Neural cell (in vitro differentiated cells): ENCODE data around the gene LMO7.

ENCODE experiments used
- EZH2 ChIP-seq: fragments of 200-600, 300-800 bp; shearing (Covaris generic), sonication (generic); IDR thresholded peaks from 2 replicates; pipeline ENCODE4 v1.6.1; 2014; ENCODE audit warnings: antibody characterized with exemption, low read length, borderline replicate concordance, mild to moderate bottlenecking; ENCODE audit not compliant: insufficient read depth, poor library complexity, severe bottlenecking
- TF ChIP-seq, protein P1 (sequence below): fragments of 450-650 bp; IDR thresholded peaks from 2 replicates; pipeline ENCODE4 v1.5.1; 2014; ENCODE audit warnings: antibody characterized with exemption, mild to moderate bottlenecking, moderate library complexity; ENCODE audit not compliant: poor library complexity, severe bottlenecking

DNA sequence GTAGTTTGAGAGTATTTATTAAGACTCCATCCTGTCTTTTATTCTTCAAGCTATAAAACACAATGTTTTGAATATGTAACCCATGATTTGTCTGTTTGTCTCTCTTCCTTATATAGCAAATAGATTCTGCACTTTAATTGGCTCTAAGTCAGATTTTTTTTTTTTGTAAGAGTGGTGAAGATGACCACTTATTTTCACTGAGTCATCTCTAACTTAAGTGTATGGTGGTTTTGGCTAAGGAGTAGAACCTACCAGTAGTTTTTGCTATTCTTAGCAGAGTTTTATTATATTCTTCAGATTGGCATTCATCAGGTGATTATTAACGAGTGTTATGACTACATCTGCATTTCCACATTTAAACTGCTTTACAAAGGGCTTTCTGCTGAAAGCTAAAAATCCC, 194.7 kb downstream of the LMO7 start:
- TF ChIP-seq, protein P1, sequence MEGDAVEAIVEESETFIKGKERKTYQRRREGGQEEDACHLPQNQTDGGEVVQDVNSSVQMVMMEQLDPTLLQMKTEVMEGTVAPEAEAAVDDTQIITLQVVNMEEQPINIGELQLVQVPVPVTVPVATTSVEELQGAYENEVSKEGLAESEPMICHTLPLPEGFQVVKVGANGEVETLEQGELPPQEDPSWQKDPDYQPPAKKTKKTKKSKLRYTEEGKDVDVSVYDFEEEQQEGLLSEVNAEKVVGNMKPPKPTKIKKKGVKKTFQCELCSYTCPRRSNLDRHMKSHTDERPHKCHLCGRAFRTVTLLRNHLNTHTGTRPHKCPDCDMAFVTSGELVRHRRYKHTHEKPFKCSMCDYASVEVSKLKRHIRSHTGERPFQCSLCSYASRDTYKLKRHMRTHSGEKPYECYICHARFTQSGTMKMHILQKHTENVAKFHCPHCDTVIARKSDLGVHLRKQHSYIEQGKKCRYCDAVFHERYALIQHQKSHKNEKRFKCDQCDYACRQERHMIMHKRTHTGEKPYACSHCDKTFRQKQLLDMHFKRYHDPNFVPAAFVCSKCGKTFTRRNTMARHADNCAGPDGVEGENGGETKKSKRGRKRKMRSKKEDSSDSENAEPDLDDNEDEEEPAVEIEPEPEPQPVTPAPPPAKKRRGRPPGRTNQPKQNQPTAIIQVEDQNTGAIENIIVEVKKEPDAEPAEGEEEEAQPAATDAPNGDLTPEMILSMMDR, result no peak
- TF ChIP-seq EZH2, result no peak
